Measurements from ENCODE around the gene APIP.

Gene APIP, protein sequence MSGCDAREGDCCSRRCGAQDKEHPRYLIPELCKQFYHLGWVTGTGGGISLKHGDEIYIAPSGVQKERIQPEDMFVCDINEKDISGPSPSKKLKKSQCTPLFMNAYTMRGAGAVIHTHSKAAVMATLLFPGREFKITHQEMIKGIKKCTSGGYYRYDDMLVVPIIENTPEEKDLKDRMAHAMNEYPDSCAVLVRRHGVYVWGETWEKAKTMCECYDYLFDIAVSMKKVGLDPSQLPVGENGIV

GRCh38 chr11:34916015-34916842 is at the start of gene APIP, which contains the start of gene PDHX:
TSS of gene APIP (minus strand) at chr11:34916379. CDS start at chr11:34916284, 95 bp downstream.
TSS of gene PDHX (plus strand) at chr11:34916618. CDS start at chr11:34916656, 38 bp downstream.
- DNase-seq (ENCODE audit: low spot score): peak; percentile 96

GRCh38 chr11:34964610-34965331 is 48.6 kb upstream of the APIP start:
- DNase-seq (ENCODE audit: low spot score): no peak

DNA sequence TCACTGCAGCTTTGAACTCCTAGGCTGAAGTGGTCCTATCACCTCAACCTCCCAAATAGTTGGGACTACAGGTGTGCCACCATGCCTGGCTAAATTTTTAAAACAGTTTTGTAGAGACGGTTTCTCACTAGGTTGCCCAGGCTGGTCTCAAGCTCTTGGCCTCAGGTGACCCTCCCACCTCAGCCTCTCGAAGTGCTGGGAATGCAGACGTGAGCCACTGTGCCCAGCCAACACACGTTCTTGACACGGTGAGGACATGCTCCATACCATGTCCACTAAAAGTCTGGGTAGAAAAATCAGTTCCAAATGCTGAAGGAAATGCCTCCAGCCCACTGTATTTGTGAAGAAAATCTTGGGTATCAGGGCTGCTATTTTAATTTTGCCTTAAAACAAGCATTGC is 47.2 kb upstream of the APIP start:
- DNase-seq (ENCODE audit: low spot score): no peak

DNA sequence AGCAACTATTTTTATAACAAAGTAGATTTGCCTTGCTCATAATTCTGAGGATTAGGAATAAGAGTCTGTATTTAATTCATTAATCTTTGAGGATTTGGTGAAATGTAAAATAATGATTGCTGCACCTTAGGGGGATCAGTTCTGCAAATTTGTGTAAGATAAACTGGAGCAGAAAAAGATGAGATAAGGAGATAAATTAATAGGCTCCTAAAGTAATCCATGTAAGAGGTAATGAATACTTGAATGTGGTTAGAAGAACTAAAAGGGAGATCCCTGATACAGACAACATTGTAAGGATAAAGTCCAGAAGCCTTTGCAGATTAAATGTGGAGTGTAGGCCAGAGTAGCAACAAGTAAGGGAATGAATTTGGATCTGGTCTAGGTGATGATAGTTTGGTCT is 45.9 kb upstream of the APIP start:
- no peak for DNase-seq (ENCODE audit: low spot score)

DNA sequence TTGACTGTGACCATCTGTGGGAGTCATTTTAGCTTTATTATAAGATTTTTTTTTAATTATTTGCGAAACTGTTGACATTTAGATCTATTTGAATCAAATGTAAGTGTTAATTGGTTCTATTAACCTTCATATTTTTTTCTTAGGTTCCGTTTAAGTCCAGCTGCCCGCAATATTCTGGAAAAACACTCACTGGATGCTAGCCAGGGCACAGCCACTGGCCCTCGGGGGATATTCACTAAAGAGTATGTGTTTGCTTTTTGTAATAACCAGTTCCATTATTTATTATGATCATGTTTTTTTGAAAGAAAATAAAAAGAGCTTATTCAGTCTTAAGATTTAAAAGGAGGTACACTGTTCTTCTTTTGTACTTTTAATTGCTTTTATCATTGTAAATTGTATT is 44.1 kb upstream of the APIP start:
- no peak for DNase-seq (ENCODE audit: low spot score)

DNA sequence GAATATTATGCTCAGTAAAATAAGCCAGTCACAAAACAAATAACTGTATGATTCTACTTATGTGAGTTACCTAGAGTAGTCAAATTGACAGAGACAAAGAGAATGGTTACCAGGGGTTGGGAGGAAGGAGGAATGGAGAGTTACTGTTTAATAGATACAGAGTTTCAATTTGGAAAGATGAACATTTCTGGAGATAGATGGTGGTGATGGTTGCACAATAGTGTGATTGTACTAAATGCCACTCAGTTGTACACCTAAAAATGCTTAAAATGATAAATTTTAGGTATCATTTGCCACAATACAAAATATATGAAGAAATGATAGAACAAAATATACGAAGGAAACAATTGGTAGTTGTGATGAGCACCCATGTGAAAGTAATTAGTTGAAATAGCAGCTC is 43.6 kb upstream of the APIP start:
- DNase-seq (ENCODE audit: low spot score): no peak

DNA sequence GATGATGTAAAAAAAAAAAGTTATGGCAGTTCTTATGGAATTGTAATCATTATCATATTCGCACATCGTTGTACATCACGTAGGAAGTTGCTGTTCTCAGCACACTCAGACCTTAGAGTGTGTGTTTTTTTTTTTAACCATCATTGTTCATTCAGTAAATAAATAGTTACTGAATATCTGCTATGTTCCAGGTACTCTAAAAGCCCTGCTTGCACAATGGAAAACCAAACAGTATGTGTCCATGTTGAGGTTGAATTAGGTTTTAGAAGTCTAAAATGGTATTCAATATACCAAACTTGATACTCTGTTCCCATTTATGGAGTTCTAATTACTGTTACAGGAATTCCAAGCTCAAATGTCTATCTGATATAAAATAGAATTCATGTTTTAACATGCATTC is 41.4 kb upstream of the APIP start:
- no peak for DNase-seq (ENCODE audit: low spot score)

- DNase-seq (ENCODE audit: low spot score): no peak
Observed at GRCh38 chr11:34957206-34957605, 41.0 kb upstream of the APIP start.

- DNase-seq (ENCODE audit: low spot score): no peak
Observed at GRCh38 chr11:34953955-34954354, 37.8 kb upstream of the APIP start.

GRCh38 chr11:34948696-34949095 is 32.5 kb upstream of the APIP start:
- no peak for DNase-seq (ENCODE audit: low spot score)

DNA sequence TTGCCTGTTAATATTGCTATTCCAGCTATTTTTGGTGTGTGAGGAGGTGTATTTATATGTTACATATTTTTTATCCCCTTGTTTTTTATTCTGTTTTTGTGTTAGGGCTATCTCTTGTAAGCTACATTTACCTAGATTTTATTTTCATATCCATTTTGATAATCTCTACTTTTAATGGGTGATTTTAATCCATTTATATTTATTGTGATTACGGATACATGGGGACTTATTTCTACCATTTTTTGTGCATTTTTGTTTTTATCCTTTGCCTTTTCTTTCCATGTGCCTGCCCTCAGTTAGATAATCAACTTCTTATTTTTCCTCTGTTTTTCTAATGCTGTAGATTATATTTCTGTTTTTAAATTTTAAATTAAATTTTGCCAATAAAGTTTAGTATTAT is 28.5 kb upstream of the APIP start:
- DNase-seq (ENCODE audit: low spot score): no peak

DNA sequence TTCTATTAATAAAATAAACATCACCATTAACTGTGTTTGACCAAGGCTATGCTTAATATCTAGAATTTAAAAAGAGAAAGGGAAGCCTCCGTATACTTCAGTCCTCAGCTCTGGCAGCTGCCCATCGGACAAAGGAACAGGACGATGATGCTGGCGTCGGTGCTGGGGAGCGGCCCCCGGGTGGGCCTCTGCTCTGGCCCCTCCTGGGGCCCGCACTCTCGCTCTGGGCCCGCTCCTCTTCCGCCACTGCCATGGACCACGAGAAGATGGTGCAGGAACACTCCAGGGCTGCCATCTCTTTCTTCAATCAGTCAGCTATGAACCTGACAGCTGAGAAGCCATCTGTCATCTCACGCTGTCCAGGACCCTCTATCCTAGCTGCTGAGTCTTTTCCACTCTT is 25.5 kb upstream of the APIP start:
- DNase-seq (ENCODE audit: low spot score): no peak

GRCh38 chr11:34940026-34940677 is 24.0 kb upstream of the APIP start:
- no peak for DNase-seq (ENCODE audit: low spot score)

DNA sequence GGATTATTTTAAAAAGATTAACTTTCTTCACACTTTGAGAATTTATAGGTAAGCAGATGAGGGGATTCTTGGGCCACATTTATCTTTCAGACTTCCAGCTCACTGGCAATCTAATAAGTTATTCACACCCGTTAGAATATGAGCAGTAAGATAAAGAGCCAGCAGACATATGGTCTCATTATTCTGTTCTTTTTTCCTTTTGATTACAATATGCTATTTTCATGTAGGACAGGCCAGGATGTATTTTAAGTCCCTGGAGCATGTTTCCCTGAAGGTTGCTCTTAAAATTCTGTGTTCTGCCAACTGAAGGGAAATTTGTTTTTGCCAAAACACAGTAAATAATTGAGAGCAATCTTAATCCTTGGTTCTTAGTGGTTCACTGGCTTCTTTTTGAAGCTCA is 22.4 kb upstream of the APIP start:
- no peak for DNase-seq (ENCODE audit: low spot score)

- DNase-seq (ENCODE audit: low spot score): no peak
Observed at GRCh38 chr11:34936945-34937629, 20.9 kb upstream of the APIP start.

GRCh38 chr11:34929794-34930763 is 13.9 kb upstream of the APIP start:
- no peak for DNase-seq (ENCODE audit: low spot score)

GRCh38 chr11:34928960-34929680 is 12.9 kb upstream of the APIP start:
- no peak for DNase-seq (ENCODE audit: low spot score)

GRCh38 chr11:34928268-34928959 is 12.2 kb upstream of the APIP start:
- no peak for DNase-seq (ENCODE audit: low spot score)

DNA sequence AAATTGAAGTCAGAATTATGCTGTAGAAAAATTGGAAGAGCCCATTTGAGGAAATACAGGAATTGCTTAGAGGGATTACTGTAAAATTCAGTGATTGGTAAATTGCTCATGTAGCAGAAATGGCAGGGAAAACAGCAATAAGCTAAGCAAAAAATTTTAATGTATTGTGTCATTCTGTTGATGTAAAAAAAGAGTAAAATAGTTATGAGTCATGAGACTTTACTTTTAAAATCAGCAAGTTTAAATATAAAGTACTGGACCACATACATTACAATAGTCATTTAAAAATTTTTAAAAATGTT is 10.6 kb upstream of the APIP start:
- no peak for DNase-seq (ENCODE audit: low spot score)
